Midbrain (tissue), 1 donor: Measurements from ENCODE around the gene OAT.
A peak's percentile ranks its signal among the peaks of the same experiment; 100 is the strongest.
"Not testable (repeated sequence)": the region's sequence is repeated elsewhere in the genome, so short reads cannot be mapped to it uniquely, and the experiment has no call there.

Experiments used
- DNase-seq: peaks from one replicate; lab custom pipeline; 2025; lab: John Stamatoyannopoulos, UW

The OAT gene

DNA sequence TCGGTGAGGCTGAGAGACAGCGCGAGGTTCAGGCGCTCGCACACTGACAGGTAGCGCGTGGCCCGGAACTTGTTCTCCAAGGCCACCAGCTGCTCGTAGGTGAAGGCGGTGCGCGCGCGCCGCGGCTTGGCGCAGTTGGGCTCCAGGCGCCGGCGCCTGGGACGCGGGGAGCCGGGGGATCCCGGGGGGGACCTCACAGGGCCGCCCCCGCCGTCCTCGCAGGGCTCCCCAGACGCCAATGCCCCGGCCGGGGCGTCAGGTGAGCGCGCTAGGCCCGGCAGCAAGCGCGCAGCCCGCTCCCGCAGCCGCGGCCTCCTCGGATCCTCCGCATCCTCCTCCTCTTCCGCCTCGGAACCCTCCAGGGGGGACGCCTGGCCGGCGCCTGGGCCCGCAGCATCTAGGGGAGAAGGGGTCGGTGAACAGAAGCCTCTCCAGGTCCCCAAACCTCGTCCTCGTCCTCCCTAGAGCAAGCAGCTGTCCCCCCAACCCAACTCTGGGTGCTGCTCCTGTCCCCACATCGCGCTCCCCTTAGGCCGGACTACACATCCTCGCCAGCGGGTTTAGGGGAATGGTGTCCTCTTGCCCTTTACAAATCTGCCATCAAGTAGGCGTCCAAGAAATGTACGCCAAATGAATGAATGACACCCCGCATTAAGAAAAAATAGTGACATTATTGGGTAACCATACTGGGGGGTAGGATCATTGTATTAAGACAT, 29.2 kb upstream of the OAT start:
- no peak for DNase-seq

DNA sequence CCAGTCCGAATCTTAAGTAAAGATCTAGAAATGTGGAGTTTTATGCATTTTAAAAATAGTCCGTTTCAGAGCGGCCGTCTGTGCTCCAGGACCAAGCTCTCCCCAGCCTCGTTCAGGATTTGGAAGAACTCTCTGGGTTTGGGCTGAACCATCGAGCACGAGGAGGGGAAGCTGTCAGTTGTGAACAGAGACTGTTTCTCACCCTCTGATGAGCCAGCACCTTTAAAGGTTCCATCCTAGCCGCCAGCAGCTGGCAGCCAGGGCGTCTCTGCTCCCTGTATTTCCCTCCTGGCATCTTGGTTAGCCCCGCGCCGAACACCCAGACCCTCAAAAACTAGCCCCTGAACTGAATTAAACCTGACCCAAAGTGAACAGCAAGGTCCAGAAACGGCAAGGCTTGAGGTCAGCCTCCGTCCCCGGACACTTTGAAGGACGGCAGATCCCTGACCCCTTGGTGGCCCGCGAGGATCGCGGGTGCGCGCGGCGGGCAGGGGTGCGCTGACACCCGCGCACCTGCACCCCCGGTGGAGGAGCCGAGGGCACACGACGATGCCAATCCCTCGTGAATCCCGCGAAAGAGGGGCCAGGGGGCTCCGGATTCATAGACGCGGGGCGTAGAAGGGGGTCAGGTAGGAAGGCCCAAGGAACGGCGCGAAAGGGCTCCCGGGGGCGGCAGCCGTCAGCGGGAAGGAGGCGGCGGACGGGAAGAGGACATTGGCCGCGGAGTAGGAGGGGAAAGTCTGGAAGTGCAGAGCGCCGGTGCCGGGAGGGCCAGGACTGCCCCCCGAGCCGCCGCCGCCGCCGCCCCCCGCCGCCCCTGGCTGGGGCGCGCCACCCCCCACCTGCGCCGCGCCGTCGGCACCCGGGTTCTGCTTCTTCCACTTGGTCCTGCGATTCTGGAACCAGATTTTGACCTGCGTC, 28.4 kb upstream of the OAT start:
- DNase-seq = no peak

DNA sequence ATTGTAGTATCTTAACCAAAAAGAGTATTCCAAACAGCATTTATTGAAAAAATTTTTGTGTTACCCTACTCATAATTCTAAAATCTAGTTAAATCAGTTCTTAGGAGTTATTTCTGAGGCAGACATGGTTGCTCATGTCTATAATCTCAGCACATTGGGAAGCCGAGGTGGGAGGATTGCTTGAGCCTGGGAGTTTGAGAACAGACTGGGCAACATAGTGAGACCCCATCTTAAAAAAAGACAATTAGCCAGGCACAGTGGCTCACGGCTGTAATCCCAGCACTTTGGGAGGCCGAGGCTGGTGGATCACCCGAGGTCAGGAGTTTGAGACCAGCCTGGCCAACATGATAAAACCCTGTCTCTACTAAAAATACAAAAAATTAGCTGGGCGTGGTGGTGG, 23.0 kb upstream of the OAT start:
- DNase-seq = not testable (repeated sequence)

DNA sequence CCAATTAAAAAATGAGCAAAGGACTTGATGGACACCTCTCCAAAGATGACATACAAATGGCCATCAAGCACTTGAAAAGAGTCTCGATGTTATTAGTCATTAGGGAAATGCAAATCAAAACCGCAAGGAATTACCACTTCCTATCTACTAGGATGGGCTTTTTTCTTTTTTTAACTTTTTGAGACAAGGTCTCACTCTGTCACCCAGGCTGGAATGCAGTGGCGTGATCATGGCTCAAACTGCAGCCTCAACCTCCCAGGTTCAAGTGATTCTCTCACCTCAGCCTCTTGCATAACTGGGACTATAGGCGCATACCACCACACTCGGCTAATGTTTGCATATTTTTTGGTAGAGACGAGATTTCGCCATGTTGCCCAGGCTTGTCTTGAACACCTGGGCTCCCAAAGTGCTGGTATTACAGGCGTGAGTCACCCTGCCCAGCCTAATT, 17.5 kb upstream of the OAT start:
- DNase-seq = no peak

DNA sequence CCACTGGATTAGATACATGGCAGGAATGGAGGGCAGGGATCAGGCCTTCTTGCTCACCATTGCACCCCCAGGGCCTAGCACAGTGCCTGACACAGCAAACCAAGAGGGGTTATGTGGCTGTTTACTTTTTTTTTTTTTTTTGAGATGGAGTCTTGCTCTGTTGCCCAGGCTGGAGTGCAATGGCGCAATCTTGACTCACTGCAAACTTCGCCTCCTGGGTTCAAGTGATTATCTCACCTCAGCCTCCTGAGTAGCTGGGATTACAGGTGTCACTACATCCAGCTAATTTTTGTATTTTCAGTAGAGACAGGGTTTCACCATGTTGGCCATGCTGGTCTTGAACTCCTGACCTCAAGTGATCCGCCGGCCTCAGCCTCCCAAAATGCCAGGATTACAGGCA, 17.0 kb upstream of the OAT start:
- DNase-seq = not testable (repeated sequence)

DNA sequence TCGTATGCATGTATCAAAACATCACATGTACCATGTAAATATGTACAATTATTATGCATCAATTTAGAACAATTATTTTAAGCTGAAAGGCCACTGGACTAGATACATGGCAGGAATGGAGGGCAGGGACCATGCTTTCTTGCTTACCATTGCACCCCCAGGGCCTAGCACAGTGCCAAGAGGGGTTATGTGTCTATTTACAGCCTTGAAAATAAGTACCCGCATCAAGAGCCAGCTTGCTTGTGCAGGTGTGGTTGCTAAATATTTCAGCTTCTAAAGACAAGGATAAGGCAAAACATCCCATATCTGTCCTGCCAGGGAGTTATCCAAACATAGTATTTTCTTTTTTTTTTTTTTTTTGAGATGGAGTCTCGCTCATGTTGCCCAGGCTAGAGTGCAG, 14.7 kb upstream of the OAT start:
- no peak for DNase-seq

DNA sequence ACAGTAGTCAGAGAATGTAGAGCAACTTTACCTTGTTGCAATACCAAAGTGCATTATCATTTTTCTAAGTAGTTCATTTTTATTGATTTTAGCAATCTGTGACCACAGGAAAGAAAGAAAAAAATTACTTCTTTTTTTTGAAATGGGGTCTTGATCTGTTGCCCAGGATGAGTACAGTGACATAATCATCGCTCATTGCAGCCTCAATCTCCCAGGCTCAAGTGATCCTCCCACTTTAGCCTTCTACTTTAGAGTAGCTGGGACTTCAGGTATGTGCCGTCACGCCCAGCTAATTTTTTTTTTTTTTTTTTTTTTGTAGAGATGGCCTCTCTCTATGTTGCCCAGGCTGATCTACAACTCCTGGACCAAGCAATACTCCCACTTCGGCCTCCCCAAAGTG, 11.4 kb upstream of the OAT start:
- DNase-seq = no peak

DNA sequence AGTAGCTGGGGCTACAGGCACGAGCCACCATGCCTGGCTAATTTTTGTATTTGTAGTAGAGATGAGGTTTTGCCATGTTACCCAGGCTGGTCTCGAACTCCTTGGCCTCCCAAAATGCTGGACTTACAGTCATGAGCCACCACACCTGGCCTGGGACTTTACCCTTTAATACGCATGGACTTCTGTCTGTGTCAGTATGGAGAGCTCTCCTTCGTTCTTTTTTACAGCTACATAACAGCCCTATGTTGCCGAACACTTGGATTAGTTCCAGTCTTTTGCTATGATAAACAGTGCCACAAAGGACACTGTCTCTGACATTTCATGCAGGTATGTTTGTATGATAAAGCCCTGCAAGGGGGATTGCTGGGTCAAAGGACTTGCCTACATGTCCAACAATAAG, 10.9 kb upstream of the OAT start:
- no peak for DNase-seq

DNA sequence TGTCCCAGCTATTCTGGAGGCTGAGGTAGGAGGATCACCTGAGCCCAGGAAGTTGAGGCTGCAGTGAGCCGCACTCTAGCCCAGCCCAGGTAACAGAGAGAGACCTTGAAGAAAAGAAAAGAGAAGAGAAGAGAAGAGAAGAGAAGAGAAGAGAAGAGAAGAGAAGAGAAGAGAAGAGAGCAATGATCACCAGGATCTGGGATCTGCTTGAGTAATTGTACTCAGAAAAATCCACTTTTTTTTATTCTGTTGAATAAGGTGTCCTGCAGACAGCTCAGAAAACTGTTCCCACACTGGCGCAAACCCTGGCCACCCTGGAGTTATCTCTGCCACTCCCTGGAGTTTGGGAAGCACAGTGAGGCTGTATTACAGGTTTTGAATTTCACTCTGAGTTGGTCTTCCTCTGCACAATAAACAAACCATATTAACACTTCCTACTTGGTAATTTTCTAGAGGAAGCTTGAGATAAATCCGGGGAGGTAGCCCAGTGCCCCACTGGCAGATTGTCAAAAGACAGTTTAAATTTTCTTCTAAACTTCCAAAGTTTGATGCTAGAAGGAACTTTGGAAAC, 9.6 kb upstream of the OAT start:
- DNase-seq = no peak

DNA sequence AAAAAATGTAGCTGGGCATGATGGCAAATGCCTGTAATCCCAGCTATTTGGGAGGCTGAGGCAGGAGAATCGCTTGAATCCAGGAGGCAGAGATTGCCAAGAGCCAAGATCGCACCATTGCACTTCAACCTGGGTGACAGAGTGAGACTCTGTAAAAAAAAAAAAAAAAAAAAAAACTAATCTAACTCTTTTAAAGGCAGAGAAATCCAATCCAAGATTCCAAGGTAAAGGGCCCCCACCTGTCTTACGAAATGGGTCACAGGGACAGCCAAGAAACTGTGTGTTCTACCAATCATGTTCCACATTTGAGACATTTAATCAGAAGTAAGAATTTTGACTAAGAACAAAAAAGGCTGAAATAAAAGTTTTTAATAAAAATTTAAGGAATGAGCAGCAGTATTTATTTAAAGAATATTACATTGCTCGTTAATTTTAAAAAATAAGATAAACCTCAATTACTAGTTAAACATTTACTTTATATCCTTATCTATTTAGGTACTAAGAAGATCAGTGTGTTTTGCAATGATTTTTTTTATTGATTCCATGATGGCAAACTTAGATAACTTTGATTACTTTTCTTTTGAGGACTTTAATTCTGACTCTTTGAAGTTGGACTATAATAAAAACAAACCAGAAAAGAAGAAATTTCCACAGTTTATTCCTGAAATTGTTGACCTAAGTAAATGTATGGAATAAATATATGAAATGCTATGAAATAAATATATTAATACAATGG, 6.7 kb upstream of the OAT start:
- no peak for DNase-seq

DNA sequence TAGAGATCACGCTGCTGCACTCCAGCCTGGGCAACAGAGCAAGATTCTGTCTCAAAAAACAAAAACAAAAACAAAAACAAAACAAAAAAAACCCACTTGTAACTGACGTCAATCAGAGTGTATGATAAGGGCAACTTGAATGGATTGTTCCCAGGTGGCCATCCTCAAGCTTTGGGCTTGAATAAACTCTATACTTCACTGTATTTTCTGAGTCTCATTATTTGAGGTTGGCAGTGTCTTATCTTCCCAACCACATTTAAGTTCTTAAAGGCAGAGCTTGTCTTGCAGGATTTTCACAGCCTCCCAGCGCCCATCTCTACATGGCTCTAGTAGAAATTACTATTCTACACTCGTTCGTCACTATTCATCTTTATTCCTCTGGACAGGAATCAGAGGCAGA, 5.1 kb upstream of the OAT start:
- no peak for DNase-seq

DNA sequence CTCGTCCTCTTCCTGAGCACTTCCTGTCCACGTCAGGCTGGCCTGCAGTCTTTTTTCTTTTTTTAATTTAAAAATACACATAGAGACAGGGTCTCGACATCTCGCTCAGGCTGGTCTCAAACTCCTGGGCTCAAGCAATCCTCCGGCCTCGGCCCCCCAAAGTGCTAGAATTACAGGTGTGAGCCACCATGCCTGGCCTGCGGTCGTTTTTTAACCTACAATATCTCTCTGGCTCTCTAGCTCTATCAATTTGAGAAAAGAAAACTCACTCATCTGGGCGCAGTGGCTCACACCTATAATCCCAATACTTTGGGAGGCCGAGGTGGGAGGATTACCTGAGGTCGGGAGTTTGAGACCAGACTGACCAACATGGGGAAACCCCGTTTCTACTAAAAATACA, 4.0 kb upstream of the OAT start:
- no peak for DNase-seq

DNA sequence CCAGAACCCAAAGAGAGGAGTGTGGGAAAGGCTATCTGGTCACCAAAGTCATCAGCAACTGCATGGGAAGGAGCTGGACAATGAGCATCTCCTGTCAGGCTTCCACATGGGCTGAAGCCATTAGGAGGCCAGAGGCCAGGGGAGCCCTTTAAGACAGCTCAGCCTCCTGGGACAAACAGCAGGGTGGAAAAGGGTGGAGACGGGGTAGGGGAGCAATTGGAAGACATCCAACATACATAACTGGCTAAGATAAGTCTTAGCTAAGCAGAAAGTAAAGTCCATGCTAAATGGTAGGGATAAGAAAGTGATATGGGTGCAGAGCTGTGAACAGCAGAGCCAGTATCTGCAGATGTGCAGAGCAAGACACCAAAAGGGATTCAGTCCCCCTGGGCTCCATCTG, 1.5 kb upstream of the OAT start:
- DNase-seq = no peak

DNA sequence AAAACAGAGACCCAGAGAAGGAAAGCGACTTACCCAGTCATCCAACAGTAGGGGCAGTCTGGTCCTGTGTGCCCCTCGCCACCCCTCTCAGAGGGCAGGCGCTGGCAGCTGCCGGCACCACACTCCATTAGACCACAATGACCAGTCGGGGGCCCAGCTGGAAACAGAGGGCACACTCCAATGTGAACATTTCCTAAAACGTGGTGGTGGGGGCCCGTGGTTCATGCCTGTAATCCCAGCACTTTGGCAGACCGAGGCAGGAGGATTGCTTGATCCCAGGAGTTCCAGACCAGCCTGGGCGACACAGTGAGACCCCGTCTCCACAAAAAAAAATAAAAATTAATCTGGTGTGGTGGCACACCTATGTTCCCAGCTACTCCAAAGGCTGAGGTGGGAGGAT, 912 bp upstream of the OAT start:
- DNase-seq = no peak

DNA sequence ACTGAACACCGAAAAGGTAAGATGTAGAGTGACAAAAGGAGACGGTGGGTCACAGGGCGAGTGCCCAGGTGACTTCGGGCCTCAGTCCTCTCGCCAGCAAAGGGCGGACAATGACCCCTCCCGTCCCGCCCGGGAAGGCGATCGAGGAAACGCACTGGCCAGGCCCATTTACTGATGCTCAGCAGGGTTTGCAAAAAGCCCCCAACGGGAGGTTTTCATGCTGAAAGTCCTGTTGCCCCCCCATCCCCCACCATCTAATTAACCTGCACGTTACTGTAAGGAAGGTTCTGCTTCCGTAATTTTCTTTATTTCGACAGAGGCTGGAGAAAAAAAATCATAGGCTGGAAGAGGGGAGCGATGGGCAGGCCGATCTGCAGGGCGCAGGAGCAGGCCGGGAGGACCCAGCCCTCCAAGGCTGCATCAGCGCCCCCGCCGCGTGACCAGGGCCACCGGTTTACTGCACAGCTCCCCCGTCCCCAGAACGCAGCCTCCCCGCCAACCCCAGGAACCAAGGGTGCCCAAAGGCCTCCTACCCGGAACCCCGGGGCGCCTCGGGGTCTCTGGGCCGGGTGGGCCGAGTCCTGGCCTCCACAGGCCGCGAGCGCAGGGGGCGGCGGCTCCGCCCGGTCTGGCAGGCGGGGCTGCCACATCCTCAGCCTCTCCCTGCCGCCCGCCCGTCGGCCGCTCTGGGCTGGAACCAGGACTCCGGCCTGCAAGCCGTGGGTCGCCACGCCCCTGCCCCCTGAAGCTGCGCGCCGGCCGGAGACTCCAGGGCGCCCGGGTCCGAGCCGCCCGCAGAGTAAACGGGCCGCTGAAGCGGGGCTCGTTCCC, 613 bp downstream of the OAT start:
- peak; percentile 77 for DNase-seq

DNA sequence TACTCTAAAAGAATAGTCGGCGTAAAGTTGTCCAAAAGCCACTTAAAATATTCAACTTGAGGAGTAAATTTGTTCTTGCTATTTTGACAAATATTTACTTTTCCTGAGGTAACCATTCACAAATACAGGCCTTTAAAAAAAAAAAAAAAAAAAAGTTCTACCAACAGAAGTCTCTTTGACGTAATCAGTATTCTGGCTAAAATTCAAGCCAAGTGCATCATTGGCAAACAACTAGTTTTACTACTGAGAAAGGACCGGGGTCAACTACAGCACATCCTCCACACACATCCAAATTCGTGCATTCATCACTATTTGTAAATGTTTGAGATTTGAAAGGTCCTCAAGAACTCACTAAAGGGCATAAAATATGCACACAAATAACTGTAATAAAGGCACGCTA, 2.0 kb downstream of the OAT start:
- peak; percentile 9 for DNase-seq

DNA sequence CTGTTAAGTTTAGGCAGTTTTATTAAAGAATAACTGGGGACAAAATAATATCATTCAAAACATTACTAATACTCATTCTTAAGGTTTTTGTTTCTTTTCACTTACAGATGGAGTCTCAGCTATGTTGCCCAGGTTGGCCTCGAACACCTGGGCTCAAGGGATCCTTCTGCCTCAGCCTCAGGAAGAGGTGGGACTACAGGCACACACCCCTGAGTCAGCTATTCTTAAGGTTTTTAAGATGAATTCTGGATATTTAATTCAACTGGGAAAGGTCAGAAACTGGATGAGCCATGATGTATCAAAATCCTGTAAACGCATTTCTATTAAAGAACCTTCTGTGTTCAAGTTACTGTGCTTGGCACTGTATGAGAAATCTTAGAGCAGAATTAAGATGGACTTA, 3.5 kb downstream of the OAT start:
- no peak for DNase-seq

DNA sequence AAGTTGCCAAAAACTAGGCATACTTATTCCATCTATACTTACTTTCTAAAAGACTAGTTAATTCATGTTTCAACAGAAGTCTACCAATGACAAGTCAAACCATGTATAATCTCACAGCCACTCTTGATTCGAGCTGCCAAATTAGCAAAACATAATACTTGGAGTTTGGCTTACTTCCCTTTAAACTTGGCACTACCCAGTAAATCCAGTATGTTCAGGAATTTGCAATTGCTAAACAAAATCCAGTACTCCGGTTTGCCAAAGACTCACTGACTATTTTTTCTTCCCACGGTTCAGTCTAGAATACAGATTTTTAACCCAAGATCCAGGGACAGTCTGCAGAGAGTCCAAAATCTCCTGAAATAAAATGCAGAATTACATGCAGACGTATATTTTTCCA, 4.6 kb downstream of the OAT start:
- DNase-seq = peak; percentile 57

DNA sequence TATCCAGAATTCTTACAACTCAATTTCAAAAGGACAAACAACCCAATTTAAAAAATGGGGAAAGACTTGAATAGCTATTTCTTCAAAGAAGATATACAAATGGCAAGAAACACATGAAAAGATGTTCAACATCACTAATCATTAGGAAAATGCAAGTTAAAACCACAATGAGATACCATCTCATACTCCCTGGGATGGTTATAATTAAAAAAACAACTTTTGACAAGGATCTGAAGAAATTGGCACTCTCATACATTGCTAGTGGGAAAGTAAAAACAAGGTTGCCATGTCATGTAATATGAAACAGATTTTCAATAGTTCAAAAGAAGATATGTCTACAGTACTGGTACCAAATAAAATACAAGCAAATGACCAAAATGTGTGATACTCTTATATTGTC, 9.0 kb downstream of the OAT start:
- DNase-seq = no peak

DNA sequence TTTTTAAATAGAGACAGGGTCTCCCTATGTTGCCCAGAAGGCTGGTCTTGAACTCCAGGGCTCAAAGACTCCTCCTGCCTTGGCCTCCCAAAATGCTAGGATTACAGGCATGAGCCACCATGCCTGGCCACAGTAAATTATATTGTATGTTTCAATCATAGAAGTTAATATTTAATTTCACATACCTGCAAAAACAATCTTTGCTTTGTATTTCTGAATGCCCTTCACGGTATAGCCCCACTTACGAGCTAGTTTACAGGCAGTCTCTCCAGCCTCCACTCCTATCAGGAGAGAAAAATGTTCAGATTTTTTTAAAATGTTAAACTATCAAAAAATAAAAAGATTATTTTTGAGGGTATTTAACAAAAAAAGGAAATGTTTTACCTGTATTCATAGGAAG, 10.4 kb downstream of the OAT start:
- no peak for DNase-seq

DNA sequence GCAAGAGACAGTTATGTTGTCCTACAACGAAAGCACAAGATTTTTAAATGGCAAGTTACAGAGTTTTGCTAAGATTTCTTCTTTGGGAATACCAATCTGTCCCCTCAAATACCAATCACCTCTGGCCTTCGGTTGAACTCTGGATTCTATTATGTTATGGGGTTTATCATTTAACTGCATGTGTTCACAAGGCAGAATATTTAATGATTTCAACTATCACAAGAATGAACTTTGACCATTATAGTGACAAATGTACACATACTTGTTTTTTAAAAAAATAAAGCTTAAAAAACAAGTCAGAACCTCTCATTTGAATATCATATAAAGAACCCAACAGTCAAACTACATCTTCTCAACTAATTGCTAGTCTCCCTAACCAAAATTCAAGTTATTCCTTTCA, 11.3 kb downstream of the OAT start:
- no peak for DNase-seq

DNA sequence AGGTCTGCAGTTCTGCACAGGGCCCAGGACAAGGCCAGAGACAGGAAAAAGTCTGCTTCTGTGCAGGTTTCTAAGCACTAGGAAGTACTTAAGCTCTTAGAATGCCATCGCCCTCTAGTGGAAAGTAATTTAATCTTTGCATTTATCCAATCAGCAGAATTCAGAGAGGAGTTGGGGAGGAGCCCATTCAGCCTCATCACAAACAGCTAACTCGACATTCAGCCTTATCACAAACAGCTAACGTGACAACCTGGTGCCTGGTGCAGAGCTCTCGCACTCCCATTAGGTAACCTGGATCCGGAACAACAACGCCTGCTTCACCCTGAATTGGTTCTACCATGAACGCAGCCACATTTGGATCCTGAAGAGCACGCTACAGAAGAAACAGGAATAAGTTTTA, 15.2 kb downstream of the OAT start:
- peak; percentile 68 for DNase-seq
